ENCODE measurements around the gene ACSM6. TPM values are rescaled to one million over a fixed set of nuclear protein-coding genes. Genes with fewer than 3 reads are reported as not detected.
A peak's percentile ranks its signal among the peaks of the same experiment; 100 is the strongest.

Gene ACSM6
- polyA plus RNA-seq, 1 of the 3 experiments (the other 2 are of a cell fraction) = not detected

DNA sequence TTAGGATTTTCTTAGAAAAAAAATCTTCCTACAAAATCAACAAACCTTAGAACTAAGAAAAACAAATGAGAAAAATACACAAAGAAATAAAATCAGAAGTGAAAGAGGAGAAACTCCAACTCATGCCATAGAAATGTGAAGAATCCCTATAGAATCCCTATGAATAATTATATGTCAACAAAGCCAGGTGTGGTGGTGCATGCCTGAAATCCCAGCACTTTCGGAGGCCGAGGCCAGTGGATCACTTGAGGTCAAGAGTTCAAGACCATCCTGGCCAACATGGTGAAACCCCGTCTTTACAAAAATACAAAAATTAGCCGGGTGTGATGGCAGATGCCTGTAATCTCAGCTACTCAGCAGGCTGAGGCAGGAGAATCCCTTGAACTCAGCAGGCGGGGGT, 27.1 kb downstream of the ACSM6 start:
- H3K27ac ChIP-seq (ENCODE audit: low read depth in 2 of 2, low read length in 1 of 2) = no peak overlapping the region
- CTCF ChIA-PET = no interaction called here

More for the DNA sequence above, 27.1 kb downstream of the ACSM6 start:
- WGBS (ENCODE audit: low lambda C conversion rate) = 55% methylated on average over 5 of the region's 5 CpGs
- Histone ChIP-seq H3K4me2 (no peak overlapping the region), H3K79me2 (ENCODE audit: insufficient read depth) (no peaks in the 10 kb centered on the region), H4K20me1 (ENCODE audit: insufficient read depth) (no peaks in the 10 kb centered on the region), H3K4me3 (ENCODE audit: low read depth in 2 of 2, low read length in 1 of 2) (no peak overlapping the region), H3K9me3 (0 out of 2 replicates have a peak, but pooled peaks cover 4% of the 10 kb centered on the region), H3K9ac (no peak overlapping the region), H3K27me3 (ENCODE audit: insufficient read depth) (no peaks in the 10 kb centered on the region), H3K36me3 (replicated peaks in 1 of 2; ENCODE audit: control insufficient read depth in 1 of 2, insufficient read depth in 2 of 2, low read length in 1 of 2) (no peaks in the 10 kb centered on the region), H3K9me2 (no peaks in the 10 kb centered on the region), H3F3A (replicated peaks; ENCODE audit: insufficient read depth) (no peaks in the 10 kb centered on the region), H2AFZ (ENCODE audit: low read depth) (no peak overlapping the region), H3K4me1 (ENCODE audit: control insufficient read depth in 1 of 2, insufficient read depth in 2 of 2, low read depth in 1 of 2, low read length in 1 of 2) (no peaks in the 10 kb centered on the region)
- TF ChIP-seq POLR2AphosphoS5 (IDR thresholded peaks at IDR 0.05; ENCODE audit: low read depth, low read length) = no peak
- no peak for TF ChIP-seq YY1 (IDR thresholded peaks at IDR 0.05; ENCODE audit: low read depth)
- TF ChIP-seq CHD2 (IDR thresholded peaks at IDR 0.05; ENCODE audit: low read length, partially characterized antibody) = no peak
- peak; percentile 31; the same call in 1 of the 2 replicates for TF ChIP-seq RXRA (IDR thresholded peaks at IDR 0.05; ENCODE audit: borderline replicate concordance, low read depth)
- TF ChIP-seq EP300 (IDR thresholded peaks at IDR 0.05; ENCODE audit: borderline replicate concordance in 1 of 2, low read depth in 1 of 2, low read length in 1 of 2) = 0 out of 4 replicates have a peak, but pooled peaks of 1 of the 2 experiments have one; percentile 11
- no peak for TF ChIP-seq SMC3 (IDR thresholded peaks at IDR 0.05; ENCODE audit: low read depth, low read length)
- TF ChIP-seq, protein P1, sequence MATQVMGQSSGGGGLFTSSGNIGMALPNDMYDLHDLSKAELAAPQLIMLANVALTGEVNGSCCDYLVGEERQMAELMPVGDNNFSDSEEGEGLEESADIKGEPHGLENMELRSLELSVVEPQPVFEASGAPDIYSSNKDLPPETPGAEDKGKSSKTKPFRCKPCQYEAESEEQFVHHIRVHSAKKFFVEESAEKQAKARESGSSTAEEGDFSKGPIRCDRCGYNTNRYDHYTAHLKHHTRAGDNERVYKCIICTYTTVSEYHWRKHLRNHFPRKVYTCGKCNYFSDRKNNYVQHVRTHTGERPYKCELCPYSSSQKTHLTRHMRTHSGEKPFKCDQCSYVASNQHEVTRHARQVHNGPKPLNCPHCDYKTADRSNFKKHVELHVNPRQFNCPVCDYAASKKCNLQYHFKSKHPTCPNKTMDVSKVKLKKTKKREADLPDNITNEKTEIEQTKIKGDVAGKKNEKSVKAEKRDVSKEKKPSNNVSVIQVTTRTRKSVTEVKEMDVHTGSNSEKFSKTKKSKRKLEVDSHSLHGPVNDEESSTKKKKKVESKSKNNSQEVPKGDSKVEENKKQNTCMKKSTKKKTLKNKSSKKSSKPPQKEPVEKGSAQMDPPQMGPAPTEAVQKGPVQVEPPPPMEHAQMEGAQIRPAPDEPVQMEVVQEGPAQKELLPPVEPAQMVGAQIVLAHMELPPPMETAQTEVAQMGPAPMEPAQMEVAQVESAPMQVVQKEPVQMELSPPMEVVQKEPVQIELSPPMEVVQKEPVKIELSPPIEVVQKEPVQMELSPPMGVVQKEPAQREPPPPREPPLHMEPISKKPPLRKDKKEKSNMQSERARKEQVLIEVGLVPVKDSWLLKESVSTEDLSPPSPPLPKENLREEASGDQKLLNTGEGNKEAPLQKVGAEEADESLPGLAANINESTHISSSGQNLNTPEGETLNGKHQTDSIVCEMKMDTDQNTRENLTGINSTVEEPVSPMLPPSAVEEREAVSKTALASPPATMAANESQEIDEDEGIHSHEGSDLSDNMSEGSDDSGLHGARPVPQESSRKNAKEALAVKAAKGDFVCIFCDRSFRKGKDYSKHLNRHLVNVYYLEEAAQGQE (IDR thresholded peaks at IDR 0.05; ENCODE audit: low read depth, low read length) = no peak
- TF ChIP-seq TCF12 (IDR thresholded peaks at IDR 0.05) = no peak
- TF ChIP-seq FOSL2 (IDR thresholded peaks at IDR 0.05; ENCODE audit: borderline replicate concordance, low read depth) = no peak
- TF ChIP-seq, protein P2, sequence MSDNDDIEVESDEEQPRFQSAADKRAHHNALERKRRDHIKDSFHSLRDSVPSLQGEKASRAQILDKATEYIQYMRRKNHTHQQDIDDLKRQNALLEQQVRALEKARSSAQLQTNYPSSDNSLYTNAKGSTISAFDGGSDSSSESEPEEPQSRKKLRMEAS (IDR thresholded peaks at IDR 0.05; ENCODE audit: low read depth) = no peak
- no peak for TF ChIP-seq SIN3A (IDR thresholded peaks at IDR 0.05; ENCODE audit: borderline replicate concordance, low read depth, low read length)
- no peak for TF ChIP-seq MXI1 (IDR thresholded peaks at IDR 0.05; ENCODE audit: low read depth, low read length)
- TF ChIP-seq RAD21 (IDR thresholded peaks at IDR 0.05; ENCODE audit: low read length) = no peak
- no peak for TF ChIP-seq NRF1 (IDR thresholded peaks at IDR 0.05; ENCODE audit: low read depth, low read length)
- TF ChIP-seq, protein P3, sequence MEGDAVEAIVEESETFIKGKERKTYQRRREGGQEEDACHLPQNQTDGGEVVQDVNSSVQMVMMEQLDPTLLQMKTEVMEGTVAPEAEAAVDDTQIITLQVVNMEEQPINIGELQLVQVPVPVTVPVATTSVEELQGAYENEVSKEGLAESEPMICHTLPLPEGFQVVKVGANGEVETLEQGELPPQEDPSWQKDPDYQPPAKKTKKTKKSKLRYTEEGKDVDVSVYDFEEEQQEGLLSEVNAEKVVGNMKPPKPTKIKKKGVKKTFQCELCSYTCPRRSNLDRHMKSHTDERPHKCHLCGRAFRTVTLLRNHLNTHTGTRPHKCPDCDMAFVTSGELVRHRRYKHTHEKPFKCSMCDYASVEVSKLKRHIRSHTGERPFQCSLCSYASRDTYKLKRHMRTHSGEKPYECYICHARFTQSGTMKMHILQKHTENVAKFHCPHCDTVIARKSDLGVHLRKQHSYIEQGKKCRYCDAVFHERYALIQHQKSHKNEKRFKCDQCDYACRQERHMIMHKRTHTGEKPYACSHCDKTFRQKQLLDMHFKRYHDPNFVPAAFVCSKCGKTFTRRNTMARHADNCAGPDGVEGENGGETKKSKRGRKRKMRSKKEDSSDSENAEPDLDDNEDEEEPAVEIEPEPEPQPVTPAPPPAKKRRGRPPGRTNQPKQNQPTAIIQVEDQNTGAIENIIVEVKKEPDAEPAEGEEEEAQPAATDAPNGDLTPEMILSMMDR (IDR thresholded peaks at IDR 0.05) = no peak
- TF ChIP-seq, protein P4, sequence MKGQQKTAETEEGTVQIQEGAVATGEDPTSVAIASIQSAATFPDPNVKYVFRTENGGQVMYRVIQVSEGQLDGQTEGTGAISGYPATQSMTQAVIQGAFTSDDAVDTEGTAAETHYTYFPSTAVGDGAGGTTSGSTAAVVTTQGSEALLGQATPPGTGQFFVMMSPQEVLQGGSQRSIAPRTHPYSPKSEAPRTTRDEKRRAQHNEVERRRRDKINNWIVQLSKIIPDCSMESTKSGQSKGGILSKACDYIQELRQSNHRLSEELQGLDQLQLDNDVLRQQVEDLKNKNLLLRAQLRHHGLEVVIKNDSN (IDR thresholded peaks at IDR 0.05; ENCODE audit: borderline replicate concordance, low read depth) = no peak
- no peak for TF ChIP-seq GABPA (IDR thresholded peaks at IDR 0.05; ENCODE audit: low read depth)
- TF ChIP-seq MEF2A (IDR thresholded peaks at IDR 0.05; ENCODE audit: borderline replicate concordance, low read depth) = no peak
- TF ChIP-seq, protein P5, sequence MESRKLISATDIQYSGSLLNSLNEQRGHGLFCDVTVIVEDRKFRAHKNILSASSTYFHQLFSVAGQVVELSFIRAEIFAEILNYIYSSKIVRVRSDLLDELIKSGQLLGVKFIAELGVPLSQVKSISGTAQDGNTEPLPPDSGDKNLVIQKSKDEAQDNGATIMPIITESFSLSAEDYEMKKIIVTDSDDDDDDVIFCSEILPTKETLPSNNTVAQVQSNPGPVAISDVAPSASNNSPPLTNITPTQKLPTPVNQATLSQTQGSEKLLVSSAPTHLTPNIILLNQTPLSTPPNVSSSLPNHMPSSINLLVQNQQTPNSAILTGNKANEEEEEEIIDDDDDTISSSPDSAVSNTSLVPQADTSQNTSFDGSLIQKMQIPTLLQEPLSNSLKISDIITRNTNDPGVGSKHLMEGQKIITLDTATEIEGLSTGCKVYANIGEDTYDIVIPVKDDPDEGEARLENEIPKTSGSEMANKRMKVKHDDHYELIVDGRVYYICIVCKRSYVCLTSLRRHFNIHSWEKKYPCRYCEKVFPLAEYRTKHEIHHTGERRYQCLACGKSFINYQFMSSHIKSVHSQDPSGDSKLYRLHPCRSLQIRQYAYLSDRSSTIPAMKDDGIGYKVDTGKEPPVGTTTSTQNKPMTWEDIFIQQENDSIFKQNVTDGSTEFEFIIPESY (IDR thresholded peaks at IDR 0.05; ENCODE audit: borderline replicate concordance, low read depth) = no peak
- no peak for TF ChIP-seq FOXM1 (IDR thresholded peaks at IDR 0.05; ENCODE audit: low read depth)
- TF ChIP-seq JUND (IDR thresholded peaks at IDR 0.05) = peak; percentile 22; the same call in 1 of the 2 replicates
- no peak for TF ChIP-seq NFIC (IDR thresholded peaks at IDR 0.05; ENCODE audit: borderline replicate concordance)
- TF ChIP-seq, protein P6, sequence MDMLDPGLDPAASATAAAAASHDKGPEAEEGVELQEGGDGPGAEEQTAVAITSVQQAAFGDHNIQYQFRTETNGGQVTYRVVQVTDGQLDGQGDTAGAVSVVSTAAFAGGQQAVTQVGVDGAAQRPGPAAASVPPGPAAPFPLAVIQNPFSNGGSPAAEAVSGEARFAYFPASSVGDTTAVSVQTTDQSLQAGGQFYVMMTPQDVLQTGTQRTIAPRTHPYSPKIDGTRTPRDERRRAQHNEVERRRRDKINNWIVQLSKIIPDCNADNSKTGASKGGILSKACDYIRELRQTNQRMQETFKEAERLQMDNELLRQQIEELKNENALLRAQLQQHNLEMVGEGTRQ (IDR thresholded peaks at IDR 0.05; ENCODE audit: borderline replicate concordance, low read depth, low read length) = no peak
- TF ChIP-seq TEAD4 (IDR thresholded peaks at IDR 0.05; ENCODE audit: borderline replicate concordance, insufficient read depth) = peak; percentile 29; the same call in 1 of the 2 replicates
- no peak for TF ChIP-seq ELF1 (IDR thresholded peaks at IDR 0.05)
- DNase-seq = no peak
- POLR2A ChIA-PET = no interaction called here
